Loucy (cell line): Measurements from ENCODE around the gene CLDN5.

Source experiments
- EZH2phosphoT487 ChIP-seq: fragments of 200-600 bp; IDR thresholded peaks from 2 replicates; pipeline ENCODE4 v1.6.1; 2018; ENCODE audit warnings: antibody characterized with exemption, mild to moderate bottlenecking, moderate library complexity, borderline replicate concordance
- TF ChIP-seq, protein P1 (sequence below): fragments of 200-600 bp; sonication (generic); conservative IDR thresholded peaks from 2 replicates; pipeline ENCODE4 v1.5.1; 2014; ENCODE audit warnings: mild to moderate bottlenecking, antibody characterized with exemption, low read length

DNA sequence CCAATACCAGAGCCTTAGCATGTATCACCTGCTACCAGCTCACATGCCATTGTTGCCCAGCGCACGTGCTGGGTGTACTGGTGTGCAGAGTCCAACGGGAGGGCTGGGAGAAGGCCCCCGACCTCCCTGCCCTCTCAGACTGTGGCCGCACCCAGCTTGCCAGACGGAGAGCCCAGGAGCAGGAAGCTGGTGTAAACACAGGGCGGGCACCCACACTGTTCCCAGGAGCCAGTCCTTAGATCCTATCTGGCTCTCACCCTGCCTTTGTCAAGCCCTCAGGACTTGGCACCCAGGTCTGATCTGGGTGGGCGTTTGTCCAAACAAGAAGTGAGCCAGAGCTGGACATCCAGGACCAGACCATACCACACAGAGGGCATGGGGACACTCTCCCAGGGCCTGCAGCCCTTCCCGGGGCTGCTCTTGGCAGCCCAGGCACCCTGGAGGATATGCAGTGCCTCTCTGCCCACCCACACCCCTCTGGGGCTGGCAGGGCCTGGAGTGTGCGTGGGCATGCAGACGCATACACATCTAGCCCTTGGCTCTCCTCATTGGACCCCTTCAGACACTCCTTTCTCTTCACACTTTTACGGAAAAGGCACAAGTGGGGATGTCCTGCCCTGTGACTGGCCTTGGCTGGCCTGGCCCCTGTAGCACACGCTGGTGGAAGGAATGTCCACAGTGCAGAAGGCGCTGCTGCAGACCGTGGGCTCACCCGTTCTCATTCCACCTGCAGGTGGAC is 19.9 kb upstream of the CLDN5 start:
- TF ChIP-seq, protein P1, sequence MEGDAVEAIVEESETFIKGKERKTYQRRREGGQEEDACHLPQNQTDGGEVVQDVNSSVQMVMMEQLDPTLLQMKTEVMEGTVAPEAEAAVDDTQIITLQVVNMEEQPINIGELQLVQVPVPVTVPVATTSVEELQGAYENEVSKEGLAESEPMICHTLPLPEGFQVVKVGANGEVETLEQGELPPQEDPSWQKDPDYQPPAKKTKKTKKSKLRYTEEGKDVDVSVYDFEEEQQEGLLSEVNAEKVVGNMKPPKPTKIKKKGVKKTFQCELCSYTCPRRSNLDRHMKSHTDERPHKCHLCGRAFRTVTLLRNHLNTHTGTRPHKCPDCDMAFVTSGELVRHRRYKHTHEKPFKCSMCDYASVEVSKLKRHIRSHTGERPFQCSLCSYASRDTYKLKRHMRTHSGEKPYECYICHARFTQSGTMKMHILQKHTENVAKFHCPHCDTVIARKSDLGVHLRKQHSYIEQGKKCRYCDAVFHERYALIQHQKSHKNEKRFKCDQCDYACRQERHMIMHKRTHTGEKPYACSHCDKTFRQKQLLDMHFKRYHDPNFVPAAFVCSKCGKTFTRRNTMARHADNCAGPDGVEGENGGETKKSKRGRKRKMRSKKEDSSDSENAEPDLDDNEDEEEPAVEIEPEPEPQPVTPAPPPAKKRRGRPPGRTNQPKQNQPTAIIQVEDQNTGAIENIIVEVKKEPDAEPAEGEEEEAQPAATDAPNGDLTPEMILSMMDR: no peak
- TF ChIP-seq EZH2phosphoT487: no peak
